ENCODE data around the gene COL1A1.

Gene COL1A1

DNA sequence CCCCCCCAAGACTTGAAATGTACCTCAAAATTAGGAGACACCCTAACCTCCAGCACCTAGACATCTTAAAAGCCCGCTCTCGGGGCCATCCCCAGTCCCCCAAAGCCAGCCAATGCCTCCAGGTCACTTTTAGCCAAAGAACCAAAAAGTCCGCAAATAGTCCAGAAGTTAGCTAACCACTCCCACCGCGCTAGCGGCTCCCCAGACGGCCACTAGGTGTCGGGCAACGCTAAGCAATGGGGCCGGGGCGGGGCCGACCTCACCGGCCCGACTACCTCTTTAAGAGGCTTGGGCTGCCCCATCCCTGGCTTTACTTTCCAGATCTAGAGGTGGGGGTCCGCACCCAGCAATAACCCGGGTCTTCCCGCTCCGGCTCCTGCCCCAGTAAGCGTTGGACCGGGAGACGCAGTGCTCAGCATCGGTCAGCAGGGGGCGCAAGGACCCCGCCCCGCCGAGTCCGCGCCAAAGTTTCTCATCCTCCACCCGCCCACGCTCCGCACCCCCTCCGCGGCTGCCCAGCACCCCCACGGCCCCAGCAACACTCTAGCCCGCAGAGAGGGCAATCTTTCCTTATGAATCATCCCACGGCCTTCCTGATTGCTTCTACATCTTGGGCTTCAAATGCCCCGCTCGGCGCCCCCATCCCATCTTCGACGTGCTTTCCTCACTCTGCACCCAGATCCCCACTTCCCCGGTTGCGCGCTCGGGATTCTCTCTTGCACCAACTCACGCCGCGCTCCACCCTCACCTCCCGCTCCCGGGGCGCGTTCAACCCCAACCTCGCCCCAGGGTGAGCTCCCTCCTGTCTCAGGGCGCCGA, 765 bp downstream of the COL1A1 start:
- TF ChIP-seq, protein P1, sequence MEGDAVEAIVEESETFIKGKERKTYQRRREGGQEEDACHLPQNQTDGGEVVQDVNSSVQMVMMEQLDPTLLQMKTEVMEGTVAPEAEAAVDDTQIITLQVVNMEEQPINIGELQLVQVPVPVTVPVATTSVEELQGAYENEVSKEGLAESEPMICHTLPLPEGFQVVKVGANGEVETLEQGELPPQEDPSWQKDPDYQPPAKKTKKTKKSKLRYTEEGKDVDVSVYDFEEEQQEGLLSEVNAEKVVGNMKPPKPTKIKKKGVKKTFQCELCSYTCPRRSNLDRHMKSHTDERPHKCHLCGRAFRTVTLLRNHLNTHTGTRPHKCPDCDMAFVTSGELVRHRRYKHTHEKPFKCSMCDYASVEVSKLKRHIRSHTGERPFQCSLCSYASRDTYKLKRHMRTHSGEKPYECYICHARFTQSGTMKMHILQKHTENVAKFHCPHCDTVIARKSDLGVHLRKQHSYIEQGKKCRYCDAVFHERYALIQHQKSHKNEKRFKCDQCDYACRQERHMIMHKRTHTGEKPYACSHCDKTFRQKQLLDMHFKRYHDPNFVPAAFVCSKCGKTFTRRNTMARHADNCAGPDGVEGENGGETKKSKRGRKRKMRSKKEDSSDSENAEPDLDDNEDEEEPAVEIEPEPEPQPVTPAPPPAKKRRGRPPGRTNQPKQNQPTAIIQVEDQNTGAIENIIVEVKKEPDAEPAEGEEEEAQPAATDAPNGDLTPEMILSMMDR (IDR thresholded peaks at IDR 0.05; ENCODE audit: insufficient read depth, low read depth, low read length, missing control alignments) = peak; percentile 96
- peak overlapping the region; percentile 32 for H3K4me3 ChIP-seq (ENCODE audit: low read depth, low read length)
- DNase-seq (ENCODE audit: low read depth) = peak; percentile 84

DNA sequence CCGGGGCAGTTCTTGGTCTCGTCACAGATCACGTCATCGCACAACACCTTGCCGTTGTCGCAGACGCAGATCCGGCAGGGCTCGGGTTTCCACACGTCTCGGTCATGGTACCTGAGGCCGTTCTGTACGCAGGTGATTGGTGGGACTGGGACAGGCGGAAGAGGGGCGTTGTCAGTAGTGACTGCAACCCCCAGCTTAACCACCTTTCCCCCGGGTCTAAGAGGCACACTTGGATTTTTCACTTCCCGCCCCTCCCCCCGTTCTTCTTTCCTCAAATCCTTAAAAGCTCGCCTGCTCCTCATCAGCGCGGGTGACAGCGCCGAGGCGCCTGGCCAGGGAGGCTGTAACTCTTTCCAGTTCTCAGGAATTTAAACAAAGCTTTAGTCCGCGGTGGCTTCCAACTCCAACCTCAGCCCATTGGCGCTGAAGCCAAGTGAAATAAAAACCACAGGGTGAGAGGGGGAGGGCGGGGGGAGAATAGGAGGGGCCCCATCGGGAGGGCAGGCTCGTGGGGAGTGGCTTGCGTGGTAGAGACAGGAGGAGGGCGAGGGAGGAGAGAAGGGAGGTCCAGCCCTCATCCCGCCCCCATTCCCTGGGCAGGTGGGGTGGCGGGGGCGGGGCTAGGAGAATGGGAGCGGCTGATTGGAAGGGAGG, 1.5 kb downstream of the COL1A1 start:
- peak; percentile 65 for DNase-seq (ENCODE audit: low read depth)
- TF ChIP-seq, protein P1 (IDR thresholded peaks at IDR 0.05; ENCODE audit: insufficient read depth, low read depth, low read length, missing control alignments) = no peak
- H3K4me3 ChIP-seq (ENCODE audit: low read depth, low read length) = peak overlapping the region; percentile 32

DNA sequence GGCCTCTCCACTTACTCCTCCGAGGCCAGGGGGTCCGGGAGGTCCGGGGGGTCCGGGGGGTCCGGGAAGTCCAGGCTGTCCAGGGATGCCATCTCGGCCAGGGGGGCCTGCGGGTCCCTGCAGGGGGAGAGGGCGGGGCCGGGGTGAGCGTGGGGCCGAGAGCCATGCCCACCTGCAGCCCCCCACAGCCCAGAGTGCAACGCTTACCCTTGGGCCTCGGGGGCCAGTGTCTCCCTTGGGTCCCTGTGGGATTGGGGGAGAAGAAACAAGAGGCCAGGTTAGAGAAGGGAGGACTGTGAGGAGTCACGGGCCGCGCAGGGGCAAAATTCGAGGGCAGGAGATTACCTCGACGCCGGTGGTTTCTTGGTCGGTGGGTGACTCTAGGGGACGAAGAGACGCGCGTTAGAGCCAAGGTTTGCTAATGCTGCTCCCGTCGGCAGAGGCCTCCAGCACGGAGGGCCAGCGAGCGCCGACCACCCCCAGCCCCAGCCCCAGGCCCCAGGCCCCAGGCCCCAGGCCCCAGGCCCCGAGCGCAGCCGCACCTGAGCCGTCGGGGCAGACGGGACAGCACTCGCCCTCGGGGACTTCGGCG, 2.1 kb downstream of the COL1A1 start:
- no peak for DNase-seq (ENCODE audit: low read depth)
- H3K4me3 ChIP-seq (ENCODE audit: low read depth, low read length) = no peak overlapping the region
- TF ChIP-seq, protein P1 (IDR thresholded peaks at IDR 0.05; ENCODE audit: insufficient read depth, low read depth, low read length, missing control alignments) = no peak

DNA sequence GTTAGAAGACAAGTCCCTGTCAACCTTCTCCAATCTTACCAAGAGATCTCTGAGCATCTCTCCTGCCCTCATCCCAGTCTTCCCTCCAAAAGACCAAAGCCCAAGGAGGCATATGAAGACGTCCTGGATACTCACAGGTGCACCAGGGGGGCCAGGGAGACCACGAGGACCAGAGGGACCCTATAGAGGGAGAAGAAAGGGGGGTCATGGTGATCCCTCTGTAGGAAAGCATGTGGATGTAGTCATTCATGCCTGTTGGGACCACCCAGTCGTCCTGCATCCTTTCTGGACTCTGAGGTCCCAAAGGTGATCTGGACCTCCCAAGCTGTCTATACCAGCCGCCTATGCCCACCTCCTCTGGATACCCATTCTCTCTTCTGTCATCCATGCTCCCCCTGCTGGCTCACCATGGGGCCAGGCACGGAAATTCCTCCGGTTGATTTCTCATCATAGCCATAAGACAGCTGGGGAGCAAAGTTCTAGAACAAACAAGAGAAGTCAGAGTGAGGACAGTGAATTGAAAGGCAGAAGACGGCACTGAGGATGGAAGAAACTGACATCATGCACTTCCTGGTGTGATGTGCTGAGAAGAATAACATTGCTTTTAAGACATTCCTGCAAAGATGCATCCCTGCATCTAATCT, 3.3 kb downstream of the COL1A1 start:
- DNase-seq (ENCODE audit: low read depth) = peak; percentile 69
- no peak overlapping the region for H3K4me3 ChIP-seq (ENCODE audit: low read depth, low read length)
- TF ChIP-seq, protein P1 (IDR thresholded peaks at IDR 0.05; ENCODE audit: insufficient read depth, low read depth, low read length, missing control alignments) = peak; percentile 75

DNA sequence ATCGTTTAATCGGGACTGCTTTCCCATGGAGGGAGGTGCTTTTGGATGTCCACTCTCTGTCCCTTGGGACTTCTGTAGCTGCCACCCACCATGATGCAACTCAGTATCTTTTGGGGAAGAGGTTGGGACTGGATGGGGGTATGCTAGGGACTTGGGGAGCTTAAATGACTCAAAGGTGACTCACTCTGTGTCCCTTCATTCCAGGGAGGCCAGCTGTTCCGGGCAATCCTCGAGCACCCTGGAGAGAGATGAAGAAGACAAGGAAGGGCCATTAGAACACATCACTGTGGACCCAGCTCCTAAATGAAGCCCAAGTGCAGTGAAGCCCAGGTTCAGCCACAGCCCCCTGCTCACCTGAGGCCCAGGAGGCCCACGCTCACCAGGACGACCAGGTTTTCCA, 4.6 kb downstream of the COL1A1 start:
- no peak for DNase-seq (ENCODE audit: low read depth)
- H3K4me3 ChIP-seq (ENCODE audit: low read depth, low read length) = no peak overlapping the region
- TF ChIP-seq, protein P1 (IDR thresholded peaks at IDR 0.05; ENCODE audit: insufficient read depth, low read depth, low read length, missing control alignments) = no peak

DNA sequence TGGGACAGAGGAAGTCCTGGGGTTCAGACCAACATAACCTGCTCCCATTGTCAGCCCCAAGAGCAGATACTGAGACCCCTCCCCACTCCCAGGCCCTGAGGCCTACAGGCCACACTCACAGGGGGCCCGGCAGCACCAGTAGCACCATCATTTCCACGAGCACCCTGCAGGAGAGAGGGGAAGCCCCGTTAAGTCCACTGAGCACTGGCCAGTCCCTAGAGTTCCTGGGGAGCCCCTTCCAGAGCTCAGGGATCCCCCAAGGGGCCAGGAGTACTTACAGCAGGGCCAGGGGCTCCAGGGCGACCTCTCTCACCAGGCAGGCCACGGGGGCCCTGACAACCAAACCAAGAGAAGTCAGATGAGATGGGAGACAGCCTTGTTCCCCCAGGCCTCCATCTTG, 5.4 kb downstream of the COL1A1 start:
- TF ChIP-seq, protein P1 (IDR thresholded peaks at IDR 0.05; ENCODE audit: insufficient read depth, low read depth, low read length, missing control alignments) = no peak
- no peak overlapping the region for H3K4me3 ChIP-seq (ENCODE audit: low read depth, low read length)

More for the DNA sequence above, 5.4 kb downstream of the COL1A1 start:
- DNase-seq (ENCODE audit: low read depth) = no peak

All from GM12865 (cell line).